GM23248 (cell line): Measurements from ENCODE around the gene OGFOD2.

Experiments used
- EZH2 ChIP-seq: fragments of 200-600 bp; sonication (generic); IDR thresholded peaks from 2 replicates; pipeline ENCODE4 v1.6.1; 2018; ENCODE audit warnings: antibody characterized with exemption, mild to moderate bottlenecking; ENCODE audit not compliant: insufficient read depth, poor library complexity, severe bottlenecking
- EZH2phosphoT487 ChIP-seq: fragments of 200-600 bp; sonication (generic); IDR thresholded peaks from 2 replicates; pipeline ENCODE4 v1.6.1; 2018; ENCODE audit warnings: antibody characterized with exemption, moderate library complexity, mild to moderate bottlenecking, low read depth; ENCODE audit not compliant: insufficient read depth

DNA sequence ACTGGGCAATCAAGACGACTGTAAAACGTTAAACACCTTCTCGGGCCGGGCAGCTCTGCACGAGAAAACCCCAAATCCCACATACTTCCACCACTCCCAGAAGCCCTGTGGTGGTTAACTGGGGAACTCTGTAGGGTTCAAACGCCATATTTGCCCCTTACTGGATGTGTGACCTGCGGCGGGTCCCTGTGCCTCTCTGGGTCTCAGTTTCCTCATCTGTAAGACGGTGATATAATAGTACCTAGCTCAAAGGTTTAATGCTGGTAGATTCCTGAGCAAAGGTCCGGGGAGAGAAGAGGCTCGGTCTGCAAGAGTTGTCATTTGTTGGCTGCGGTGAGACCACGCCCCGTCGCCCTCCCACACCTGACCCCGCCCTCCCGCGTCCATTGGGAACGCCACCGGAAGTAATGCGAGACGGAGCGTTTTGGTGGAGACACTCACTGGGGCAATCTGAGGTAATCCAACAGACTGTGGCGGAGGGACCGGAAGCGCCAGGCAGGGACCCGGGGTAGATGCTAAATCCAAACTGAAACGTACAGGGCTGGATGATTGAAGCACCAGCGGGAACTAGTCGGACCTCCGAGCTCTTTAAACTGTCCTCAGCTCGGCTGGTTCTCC, 661 bp upstream of the OGFOD2 start:
- TF ChIP-seq EZH2phosphoT487: no peak
- TF ChIP-seq EZH2: no peak
